GM12878 (cell line): ENCODE results near the gene MAFG. TPM values are rescaled to one million over a fixed set of nuclear protein-coding genes. Genes with fewer than 3 reads are reported as not detected.

Experiments used
- BCL11A ChIP-seq: IDR thresholded peaks from 2 replicates; pipeline ENCODE4 v1.6.1; 2011; ENCODE audit warnings: low read depth, low read length
- BCLAF1 ChIP-seq: fragments of 450-650 bp; IDR thresholded peaks from 2 replicates; pipeline ENCODE4 v1.6.1; 2017; ENCODE audit warnings: antibody characterized with exemption, mild to moderate bottlenecking, moderate library complexity
- BMI1 ChIP-seq: fragments of 450-650 bp; IDR thresholded peaks from 2 replicates; pipeline ENCODE4 v1.6.1; 2016; ENCODE audit warnings: mild to moderate bottlenecking, moderate library complexity, borderline replicate concordance
- CREM ChIP-seq: IDR thresholded peaks from 2 replicates; pipeline ENCODE4 v1.6.1; 2014; ENCODE audit warnings: antibody characterized with exemption, low read depth
- EGR1 ChIP-seq, 2 experiments: IDR thresholded peaks; 1 replicate in 1 of 2; 2 replicates in 1 of 2; pipeline ENCODE4 v1.6.1; 2011 to 2012; ENCODE audit warnings: low read depth in 2 of 2, low read length in 2 of 2, borderline replicate concordance in 1 of 2, mild to moderate bottlenecking in 1 of 2, moderate library complexity in 1 of 2
- EZH2 ChIP-seq: IDR thresholded peaks from 2 replicates; pipeline ENCODE4 v1.6.1; 2012; ENCODE audit warnings: low read depth, mild to moderate bottlenecking, control low read depth, inconsistent platforms, low read length, borderline replicate concordance; ENCODE audit not compliant: control insufficient read depth
- FOXM1 ChIP-seq: IDR thresholded peaks from 2 replicates; pipeline ENCODE4 v1.6.1; 2012; ENCODE audit warnings: low read depth, mild to moderate bottlenecking, inconsistent platforms, low read length, moderate library complexity
- IRF5 ChIP-seq: fragments of 450-650 bp; IDR thresholded peaks from 2 replicates; pipeline ENCODE4 v1.6.1; 2017; ENCODE audit warnings: borderline replicate concordance
- MTA2 ChIP-seq: fragments of 450-650 bp; IDR thresholded peaks from 2 replicates; pipeline ENCODE4 v1.6.1; 2016; ENCODE audit warnings: low read depth, mild to moderate bottlenecking, moderate library complexity
- MXI1 ChIP-seq: fragments of 150-350 bp; IDR thresholded peaks from 2 replicates; pipeline ENCODE4 v1.6.1; 2011; ENCODE audit warnings: low read depth, mild to moderate bottlenecking, inconsistent platforms, low read length, improper control_type of control experiment
- MYC ChIP-seq: IDR thresholded peaks from 2 replicates; pipeline ENCODE4 v1.6.1; 2011; ENCODE audit warnings: mild to moderate bottlenecking, low read length, moderate library complexity, inconsistent platforms; ENCODE audit not compliant: insufficient read depth, insufficient replicate concordance, insufficient read length, severe bottlenecking
- NFIC ChIP-seq: IDR thresholded peaks from 2 replicates; pipeline ENCODE4 v1.6.1; 2012; ENCODE audit warnings: low read depth, mild to moderate bottlenecking, inconsistent platforms, low read length, moderate library complexity
- NR2F1 ChIP-seq: fragments of 450-650 bp; conservative IDR thresholded peaks from 2 replicates; pipeline ENCODE4 v1.6.1; 2017; ENCODE audit warnings: mild to moderate bottlenecking
- POLR2A ChIP-seq: IDR thresholded peaks from 2 replicates; pipeline ENCODE4 v1.6.1; 2011; ENCODE audit warnings: low read depth, mild to moderate bottlenecking, low read length
- SUZ12 ChIP-seq: fragments of 200-600 bp; sonication (generic); IDR thresholded peaks from one replicate; pipeline ENCODE4 v1.6.1; 2018; ENCODE audit warnings: antibody characterized with exemption, mild to moderate bottlenecking; ENCODE audit not compliant: unreplicated experiment
- TCF3 ChIP-seq: IDR thresholded peaks from 2 replicates; pipeline ENCODE4 v1.6.1; 2012; ENCODE audit warnings: low read depth, mild to moderate bottlenecking, low read length, borderline replicate concordance; ENCODE audit not compliant: insufficient read depth
- YY1 ChIP-seq: IDR thresholded peaks from 2 replicates; pipeline ENCODE4 v1.6.1; 2011; ENCODE audit warnings: low read depth, mild to moderate bottlenecking, low read length
- ZBTB11 ChIP-seq: fragments of 450-650 bp; formaldehyde crosslinking; IDR thresholded peaks from 2 replicates; pipeline ENCODE4 v1.5.0; 2022; ENCODE audit warnings: mild to moderate bottlenecking, missing genetic modification characterization
- polyA plus RNA-seq, 11 experiments: library from polyadenylated mRNA; depleted of rRNA in 4 of 11; unstranded in 6 of 11; stranded (reverse) in 5 of 11; fragments of >200 nt; fragmentation: Nextera tagmentation in 4 of 11; fragmentation: Illumina TruSeq in 1 of 11; extraction: Ambion mirVana in 4 of 11; extraction: Trizol in 1 of 11; gene quantifications; 1 replicate in 1 of 11; 2 replicates in 10 of 11; pipeline versions ENCODE4 v1.2.1 to v1.2.3, GENCODE V29; 2011 to 2016; ENCODE audit warnings: inconsistent platforms in 2 of 11, missing spikeins in 2 of 11, low read depth in 1 of 11
- total RNA-seq, 4 experiments: library from RNA; depleted of rRNA in 3 of 4; stranded (reverse); fragments of >200 nt in 3 of 4; fragmentation: Illumina TruSeq in 1 of 4; extraction: Trizol in 1 of 4; gene quantifications; 2 replicates each; pipeline versions ENCODE4 v1.2.1 to v1.2.3, GENCODE V29; 2013 to 2021

MAFG gene
- total and polyA plus RNA-seq, 10 of the 15 experiments (the other 5 are each of a cell fraction or from before 2014, with no cell fraction given), result 0.48 to 20.1 (median 7.6) TPM

- TF ChIP-seq YY1, result peak; percentile 97
- TF ChIP-seq EZH2, result no peak
- TF ChIP-seq FOXM1, result no peak
- TF ChIP-seq NFIC, result no peak
- peak; percentile 92 for TF ChIP-seq NR2F1
- no peak for TF ChIP-seq ZBTB11 (CRISPR knock-in tag)
- TF ChIP-seq POLR2A, result peak; percentile 71; the same call in 1 of the 2 replicates
- TF ChIP-seq SUZ12, result no peak
- TF ChIP-seq BCLAF1, result 0 out of 2 replicates have a peak, but pooled peaks have one; percentile 68
- peak; percentile 69 for TF ChIP-seq MXI1
- peak; percentile 99 for TF ChIP-seq MYC
- TF ChIP-seq BCL11A, result no peak
- peak; percentile 70; the same call in 1 of the 2 replicates for TF ChIP-seq TCF3
- no peak; a peak in 1 of 3 replicates for TF ChIP-seq EGR1 (IDR thresholded peaks at IDR 0.05; ENCODE audit: borderline replicate concordance in 1 of 2, low read depth in 2 of 2, low read length in 2 of 2)
- TF ChIP-seq BMI1, result no peak
- no peak for TF ChIP-seq MTA2
- TF ChIP-seq CREM, result peak; percentile 5; the same call in 1 of the 2 replicates
- TF ChIP-seq IRF5, result no peak
Observed at GRCh38 chr17:81871387-81872230, 55.9 kb downstream of the MAFG start (continued).
